NCI-H2196 treated with DMSO at 0.1 percent for 48 hours (cell line): ENCODE results near the gene LSM11.
A peak's percentile ranks its signal among the peaks of the same experiment; 100 is the strongest.
"Not testable (repeated sequence)": the region's sequence is repeated elsewhere in the genome, so short reads cannot be mapped to it uniquely, and the experiment has no call there.

Source experiments
- DNase-seq: peaks from one replicate; lab custom pipeline; 2025; ENCODE audit not compliant: unreplicated experiment; lab: John Stamatoyannopoulos, UW

LSM11 gene

GRCh38 chr5:157743163-157744050 is at the start of gene LSM11:
Gene LSM11 (plus strand): TSS chr5:157743712. CDS start chr5:157743751, 39 bp downstream.
- peak; percentile 76 for DNase-seq

- not testable (repeated sequence) for DNase-seq
Measured at GRCh38 chr5:157693816-157694215, 49.7 kb upstream of the LSM11 start.

GRCh38 chr5:157696154-157696553 is 47.4 kb upstream of the LSM11 start:
- not testable (repeated sequence) for DNase-seq

- DNase-seq: not testable (repeated sequence)
Measured at GRCh38 chr5:157698674-157699073, 44.8 kb upstream of the LSM11 start.

- no peak for DNase-seq
Measured at GRCh38 chr5:157703736-157704135, 39.8 kb upstream of the LSM11 start.

- DNase-seq: no peak
Measured at GRCh38 chr5:157708866-157709265, 34.6 kb upstream of the LSM11 start.

- no peak for DNase-seq
Measured at GRCh38 chr5:157709346-157709745, 34.2 kb upstream of the LSM11 start.

- no peak for DNase-seq
Measured at GRCh38 chr5:157710431-157710830, 33.1 kb upstream of the LSM11 start.

GRCh38 chr5:157710882-157711281 is 32.6 kb upstream of the LSM11 start:
- DNase-seq: no peak

GRCh38 chr5:157713830-157714595 is 29.5 kb upstream of the LSM11 start:
- no peak for DNase-seq

- no peak for DNase-seq
Measured at GRCh38 chr5:157714596-157714864, 29.0 kb upstream of the LSM11 start.

GRCh38 chr5:157718519-157718918 is 25.0 kb upstream of the LSM11 start:
- DNase-seq: no peak

GRCh38 chr5:157719245-157719644 is 24.3 kb upstream of the LSM11 start:
- DNase-seq: no peak

- DNase-seq: no peak
Measured at GRCh38 chr5:157721159-157721558, 22.4 kb upstream of the LSM11 start.

- not testable (repeated sequence) for DNase-seq
Measured at GRCh38 chr5:157722895-157723294, 20.6 kb upstream of the LSM11 start.

- DNase-seq: not testable (repeated sequence)
Measured at GRCh38 chr5:157726607-157727006, 16.9 kb upstream of the LSM11 start.

- not testable (repeated sequence) for DNase-seq
Measured at GRCh38 chr5:157727858-157728257, 15.7 kb upstream of the LSM11 start.

- DNase-seq: no peak
Measured at GRCh38 chr5:157729858-157730257, 13.7 kb upstream of the LSM11 start.

GRCh38 chr5:157730900-157731271 is 12.6 kb upstream of the LSM11 start:
- no peak for DNase-seq

GRCh38 chr5:157731272-157732129 is 12.0 kb upstream of the LSM11 start, which contains the start of gene THG1L:
Gene THG1L (plus strand): TSS chr5:157731420. CDS start chr5:157731441, 21 bp downstream.
- peak; percentile 90 for DNase-seq

GRCh38 chr5:157732130-157732514 is 11.4 kb upstream of the LSM11 start:
- no peak for DNase-seq
